B cell (primary cell): ENCODE data around the gene TRIM22. TPM values are rescaled to one million over a fixed set of nuclear protein-coding genes. Genes with fewer than 3 reads are reported as not detected.

Experiments used
- ATAC-seq: fragments of 200-7000 bp; cut with Tn5 transposase; one replicate; pipeline ENCODE4 v1.10.0; 2021; ENCODE audit warnings: low read depth, mild to moderate bottlenecking, moderate number of reproducible peaks, moderate library complexity
- CTCF ChIA-PET: fragments of 350-600 bp; sonication (Branson Sonifier 250); formaldehyde crosslinking; loops from one replicate; lab custom pipeline; 2021; ENCODE audit warnings: antibody characterized with exemption, inconsistent platforms; lab: Charles Lee
- POLR2A ChIA-PET: fragments of 350-600 bp; sonication (Branson Sonifier 250); formaldehyde crosslinking; loops from one replicate; lab custom pipeline; 2021; ENCODE audit warnings: antibody characterized with exemption; lab: Charles Lee
- DNase-seq: peaks from one replicate; pipeline ENCODE4 v3.0.0; 2013
- H2AFZ ChIP-seq: 2 replicates; pipeline ENCODE4 v1.6.1; 2012; ENCODE audit warnings: mild to moderate bottlenecking, low read depth, low read length; ENCODE audit not compliant: insufficient read depth, poor library complexity, severe bottlenecking
- H3K27ac ChIP-seq, 2 donors: 1 replicate in 1 of 2; 2 replicates in 1 of 2; pipeline ENCODE4 v1.5.1; 2012 to 2013; ENCODE audit warnings: low read length in 2 of 2, mild to moderate bottlenecking in 2 of 2, moderate library complexity in 1 of 2
- H3K27me3 ChIP-seq, 4 experiments: fragments of 200-600 bp in 1 of 4; sonication (generic) in 1 of 4; replicated peaks in 1 of 4; 1 replicate in 2 of 4; 2 replicates in 2 of 4; pipeline versions ENCODE4 v1.6.1 to v1.7.0; 2013 to 2016; ENCODE audit warnings: low read length in 3 of 4, mild to moderate bottlenecking in 2 of 4, mixed read lengths in 1 of 4, moderate library complexity in 1 of 4; ENCODE audit not compliant: insufficient read depth in 4 of 4, control insufficient read depth in 3 of 4; ENCODE audit errors: control extremely low read depth in 1 of 4
- H3K36me3 ChIP-seq, 2 experiments: replicated peaks in 1 of 2; 1 replicate in 1 of 2; 2 replicates in 1 of 2; pipeline versions ENCODE4 v1.6.1 to v1.7.1; 2013; ENCODE audit warnings: low read length in 1 of 2; ENCODE audit not compliant: insufficient read depth in 2 of 2, control insufficient read depth in 1 of 2; ENCODE audit errors: control extremely low read depth in 1 of 2, extremely low read depth in 1 of 2
- H3K4me1 ChIP-seq, 2 donors: fragments of 200-600 bp in 1 of 2; sonication (generic) in 1 of 2; 1 replicate in 1 of 2; 2 replicates in 1 of 2; pipeline versions ENCODE4 v1.5.1 to v1.6.1; 2013 to 2017; ENCODE audit warnings: low read length in 2 of 2; ENCODE audit not compliant: control insufficient read depth in 2 of 2, insufficient read depth in 2 of 2
- H3K4me2 ChIP-seq: replicated peaks from 2 replicates; pipeline ENCODE3; 2012; ENCODE audit warnings: mild to moderate bottlenecking, low read depth, low read length; ENCODE audit not compliant: poor library complexity, severe bottlenecking
- H3K4me3 ChIP-seq, 5 experiments: fragments of 200-600 bp in 1 of 5; sonication (generic) in 1 of 5; 1 replicate in 3 of 5; 2 replicates in 2 of 5; pipeline versions ENCODE4 v1.5.1 to v1.7.0; 2011 to 2016; ENCODE audit warnings: low read length in 4 of 5, mild to moderate bottlenecking in 4 of 5, low read depth in 2 of 5, control low read depth in 1 of 5, moderate library complexity in 1 of 5; ENCODE audit not compliant: insufficient read depth in 1 of 5; ENCODE audit errors: control extremely low read depth in 1 of 5, extremely low read depth in 1 of 5
- H3K79me2 ChIP-seq: fragments of 200-600 bp; sonication (generic); one replicate; pipeline ENCODE4 v1.6.0; 2016; ENCODE audit warnings: low read length; ENCODE audit not compliant: control insufficient read depth, insufficient read depth
- H3K9ac ChIP-seq: fragments of 200-600 bp; sonication (generic); 2 replicates; pipeline ENCODE4 v1.6.1; 2017; ENCODE audit warnings: mild to moderate bottlenecking, low read length, moderate library complexity
- H3K9me3 ChIP-seq, 3 donors: one replicate each; pipeline versions ENCODE4 v1.6.1 to v1.7.1; 2013; ENCODE audit warnings: low read length in 2 of 3; ENCODE audit not compliant: control insufficient read depth in 2 of 3, insufficient read depth in 1 of 3; ENCODE audit errors: control extremely low read depth in 1 of 3
- H4K20me1 ChIP-seq: 2 replicates; pipeline ENCODE4 v1.6.0; 2012; ENCODE audit warnings: mild to moderate bottlenecking, low read length; ENCODE audit not compliant: insufficient read depth, control insufficient read depth, poor library complexity, severe bottlenecking
- H3K27ac Mint-ChIP-seq: one replicate; pipeline ENCODE4 v1.8.0; 2021; ENCODE audit warnings: mixed read lengths
- H3K27me3 Mint-ChIP-seq: one replicate; pipeline ENCODE4 v1.8.0; 2021; ENCODE audit warnings: mixed read lengths
- H3K4me1 Mint-ChIP-seq: one replicate; pipeline ENCODE4 v1.8.0; 2021; ENCODE audit warnings: mixed read lengths
- H3K4me3 Mint-ChIP-seq: one replicate; pipeline ENCODE4 v1.8.0; 2021; ENCODE audit warnings: mixed read lengths
- H3K9me3 Mint-ChIP-seq: one replicate; pipeline ENCODE4 v1.8.0; 2022; ENCODE audit warnings: mixed read lengths; ENCODE audit not compliant: insufficient read depth
- CTCF ChIP-seq: fragments of 200-600 bp; IDR thresholded peaks from one replicate; pipeline ENCODE4 v1.8.0; 2022; ENCODE audit warnings: antibody characterized with exemption, mild to moderate bottlenecking
- EZH2 ChIP-seq: IDR thresholded peaks from 2 replicates; pipeline ENCODE4 v1.6.1; 2012; ENCODE audit warnings: borderline replicate concordance, low read depth, mild to moderate bottlenecking, moderate library complexity, low read length; ENCODE audit not compliant: insufficient read depth, poor library complexity, severe bottlenecking
- WGBS: methylation state at CpG from one replicate; pipeline ENCODE4 v1.1.5; 2013; ENCODE audit warnings: missing lambda C conversion rate; ENCODE audit not compliant: insufficient coverage; 5-methylcytosine and 5-hydroxymethylcytosine counted together
- intact Hi-C: fragments of 100-400 bp; cut with micrococcal nuclease; formaldehyde crosslinking; loops from one replicate; pipeline ENCODE4 v1.10.0; 2022
- polyA plus RNA-seq: library from polyadenylated mRNA; depleted of rRNA; stranded (reverse); fragments of >200 nt; gene quantifications from 2 replicates; pipeline ENCODE4 v1.2.3, GENCODE V29; 2012
- total RNA-seq, 2 donors: library from RNA; stranded (reverse); fragments of 120-200 nt in 1 of 2; gene quantifications; 1 replicate in 1 of 2; 2 replicates in 1 of 2; pipeline versions ENCODE4 v1.2.3 to v1.2.4, GENCODE V29; 2013 to 2022

Gene TRIM22
- total and polyA plus RNA-seq, 2 donors (not counting 1 experiment from before 2014, with no cell fraction given) = 255 to 388 TPM

- DNase-seq = no peak
- Mint-ChIP-seq H3K9me3 (no peaks in the 10 kb centered on the region), H3K27ac (no peak within 1 kb of the TSS), H3K27me3 (no peaks in the 10 kb centered on the region), H3K4me1 (no peaks in the 10 kb centered on the region), H3K4me3 (no peak within 1 kb of the TSS)
- H3K4me3 ChIP-seq = no peak within 1 kb of the TSS
- no peak within 1 kb of the TSS for H3K4me2 ChIP-seq
- no peaks in the 10 kb centered on the region for H3K79me2 ChIP-seq
- no peaks in the 10 kb centered on the region for H3K36me3 ChIP-seq
- POLR2A ChIA-PET = no interaction called here
- H3K9ac ChIP-seq = no peak within 1 kb of the TSS
- ATAC-seq = no peak
- H3K27me3 ChIP-seq = no peaks in the 10 kb centered on the region
- intact Hi-C loops = no loop called here
- no peaks in the 10 kb centered on the region for H4K20me1 ChIP-seq
- TF ChIP-seq EZH2 (no peak), CTCF (no peak)
- WGBS = no CpG with 5 or more reads among the region's 1 CpG
- no peak within 1 kb of the TSS for H3K27ac ChIP-seq
- CTCF ChIA-PET = no interaction called here
- no peak within 1 kb of the TSS for H2AFZ ChIP-seq
- H3K9me3 ChIP-seq = no peaks in the 10 kb centered on the region
- no peaks in the 10 kb centered on the region for H3K4me1 ChIP-seq
Measured at GRCh38 chr11:5753943-5754342, 64.4 kb downstream of the TRIM22 start, which contains the start of gene OR52N4. Gene OR52N4 (plus strand): TSS chr11:5754243. CDS start chr11:5754741, 498 bp downstream.

Other genes starting within 250 kb of the TRIM22 start
- gene OR51I1, start 248.3 kb upstream of the TRIM22 start, total RNA-seq = not detected in 2 replicates
- 0.30 and 0.31 TPM in 2 replicates for gene OR51I1, start 248.3 kb upstream of the TRIM22 start, polyA plus RNA-seq
- gene OR51I2, start 240.5 kb upstream of the TRIM22 start, total RNA-seq = not detected in 2 replicates
- not detected in 2 replicates for gene OR51I2, start 240.5 kb upstream of the TRIM22 start, polyA plus RNA-seq
- not detected in 2 replicates for gene OR52D1, start 201.1 kb upstream of the TRIM22 start, total RNA-seq
- not detected in 2 replicates for gene OR52D1, start 201.1 kb upstream of the TRIM22 start, polyA plus RNA-seq
- 0.46 and 0.59 TPM in 2 replicates for gene UBQLN3, start 179.8 kb upstream of the TRIM22 start, total RNA-seq
- not detected in 2 replicates for gene UBQLN3, start 179.8 kb upstream of the TRIM22 start, polyA plus RNA-seq
- gene UBQLNL, start 173.1 kb upstream of the TRIM22 start, total RNA-seq = 1.3 and 1.4 TPM in 2 replicates
- gene UBQLNL, start 173.1 kb upstream of the TRIM22 start, polyA plus RNA-seq = 1.8 and 1.9 TPM in 2 replicates
- 0.37 and 0.49 TPM in 2 replicates for gene OR52H1, start 141.2 kb upstream of the TRIM22 start, total RNA-seq
- 0.15 TPM in 1 of 2 replicates, not detected in the other for gene OR52H1, start 141.2 kb upstream of the TRIM22 start, polyA plus RNA-seq
- not detected in 2 replicates for gene OR52B6, start 108.9 kb upstream of the TRIM22 start, total RNA-seq
- gene OR52B6, start 108.9 kb upstream of the TRIM22 start, polyA plus RNA-seq = not detected in 2 replicates
- 0.10 TPM in 1 of 2 replicates, not detected in the other for gene TRIM6, start 93.2 kb upstream of the TRIM22 start, total RNA-seq
- not detected in 2 replicates for gene TRIM6, start 93.2 kb upstream of the TRIM22 start, polyA plus RNA-seq
- gene TRIM34, start 64.8 kb upstream of the TRIM22 start, total RNA-seq = 24.1 and 29.1 TPM in 2 replicates
- gene TRIM34, start 64.8 kb upstream of the TRIM22 start, polyA plus RNA-seq = 19.9 and 21.9 TPM in 2 replicates
- 35.2 and 39.5 TPM in 2 replicates for gene TRIM5, start 4.7 kb upstream of the TRIM22 start, total RNA-seq
- gene TRIM5, start 4.7 kb upstream of the TRIM22 start, polyA plus RNA-seq = 10.1 and 10.4 TPM in 2 replicates
- gene OR56B1, start 46.7 kb downstream of the TRIM22 start, total RNA-seq = 1.2 and 1.4 TPM in 2 replicates
- 0.36 and 0.61 TPM in 2 replicates for gene OR56B1, start 46.7 kb downstream of the TRIM22 start, polyA plus RNA-seq
- gene OR52N4, start 64.5 kb downstream of the TRIM22 start, total RNA-seq = 2.1 TPM in 2 replicates
- 10.3 and 12.2 TPM in 2 replicates for gene OR52N4, start 64.5 kb downstream of the TRIM22 start, polyA plus RNA-seq
- gene OR52N5, start 93.6 kb downstream of the TRIM22 start, total RNA-seq = not detected in 2 replicates
- gene OR52N5, start 93.6 kb downstream of the TRIM22 start, polyA plus RNA-seq = not detected in 2 replicates
- gene OR52N1, start 101.5 kb downstream of the TRIM22 start, total RNA-seq = not detected in 2 replicates
- not detected in 2 replicates for gene OR52N1, start 101.5 kb downstream of the TRIM22 start, polyA plus RNA-seq
- not detected in 2 replicates for gene OR52N2, start 119.1 kb downstream of the TRIM22 start, total RNA-seq
- 1.00 TPM in 1 of 2 replicates, not detected in the other for gene OR52N2, start 119.1 kb downstream of the TRIM22 start, polyA plus RNA-seq
- gene OR52E6, start 152.1 kb downstream of the TRIM22 start, total RNA-seq = not detected in 2 replicates
- not detected in 2 replicates for gene OR52E6, start 152.1 kb downstream of the TRIM22 start, polyA plus RNA-seq
- not detected in 2 replicates for gene OR52E8, start 167.9 kb downstream of the TRIM22 start, total RNA-seq
- gene OR52E8, start 167.9 kb downstream of the TRIM22 start, polyA plus RNA-seq = not detected in 2 replicates
- gene OR52E4, start 190.8 kb downstream of the TRIM22 start, total RNA-seq = not detected in 2 replicates
- not detected in 2 replicates for gene OR52E4, start 190.8 kb downstream of the TRIM22 start, polyA plus RNA-seq
- not detected in 2 replicates for gene OR52E5, start 203.4 kb downstream of the TRIM22 start, total RNA-seq
- not detected in 2 replicates for gene OR52E5, start 203.4 kb downstream of the TRIM22 start, polyA plus RNA-seq